ENCODE results near the gene YJEFN3. TPM values are rescaled to one million over a fixed set of nuclear protein-coding genes. Genes with fewer than 3 reads are reported as not detected.

YJEFN3 gene
- total and polyA plus RNA-seq, 2 of the 8 experiments (the other 6 are each of a cell fraction or from before 2014, with no cell fraction given) = 5.7 to 9.4 TPM

DNA sequence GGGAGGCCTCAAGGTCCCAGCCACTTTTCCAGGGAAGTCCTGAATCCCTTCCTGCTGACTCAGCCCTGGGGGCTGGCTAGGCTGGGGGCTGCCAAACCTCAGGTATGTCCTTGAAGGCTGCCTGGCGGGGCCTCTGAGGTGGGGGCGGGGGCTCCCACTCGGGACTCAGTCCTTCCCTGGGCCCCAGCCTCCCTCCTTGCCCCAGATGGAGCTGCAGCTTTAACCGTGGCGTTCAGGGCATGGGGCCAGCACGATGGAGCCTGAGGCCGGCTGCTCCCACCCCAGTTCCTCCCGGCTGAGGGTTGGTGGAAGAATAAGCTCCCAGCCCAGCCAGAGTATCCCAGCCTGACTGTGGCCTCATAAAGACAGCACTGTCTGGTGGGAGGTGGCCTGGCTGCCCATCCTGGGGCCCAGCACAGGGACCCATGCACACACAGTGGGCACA lies 21.8 kb downstream of the YJEFN3 start:
- Histone ChIP-seq H3K79me2 (ENCODE audit: control insufficient read depth in 1 of 2, insufficient read depth in 2 of 2, low read length in 2 of 2) (no peaks in the 10 kb centered on the region), H2AFZ (ENCODE audit: low read length) (no peak overlapping the region), H3K4me1 (replicated peaks in 1 of 4; ENCODE audit: control insufficient read depth in 3 of 4, insufficient read depth in 4 of 4, low read length in 3 of 4) (no peaks in the 10 kb centered on the region; a peak in 3 of 7 replicates), H2BK15ac (ENCODE audit: low read length) (0 out of 2 replicates have a peak overlapping the region, but pooled peaks have one; percentile 18), H3K79me1 (ENCODE audit: low read depth, low read length) (0 out of 2 replicates have a peak, but pooled peaks cover 1% of the 10 kb centered on the region), H4K5ac (ENCODE audit: insufficient read length, low read depth, low read length) (no peak overlapping the region), H3K27me3 (replicated peaks in 1 of 4; ENCODE audit: control insufficient read depth in 3 of 4, extremely low read depth in 1 of 4, insufficient read depth in 3 of 4, low read length in 3 of 4) (no peaks in the 10 kb centered on the region; a peak in 1 of 7 replicates), H3K4ac (replicated peaks; ENCODE audit: insufficient read length, low read depth, low read length) (no peak overlapping the region), H3K23me2 (ENCODE audit: low read depth, low read length) (no peaks in the 10 kb centered on the region), H3K18ac (ENCODE audit: extremely low read depth, low read length) (no peak overlapping the region), H2BK20ac (ENCODE audit: low read length) (no peak overlapping the region), H4K91ac (replicated peaks; ENCODE audit: insufficient read length, low read length) (no peak overlapping the region), H4K8ac (ENCODE audit: extremely low read depth, insufficient read depth, low read length) (0 out of 2 replicates have a peak overlapping the region, but pooled peaks have one; percentile 53), H2BK12ac (ENCODE audit: low read depth, low read length) (0 out of 2 replicates have a peak overlapping the region, but pooled peaks have one; percentile 27), H2BK5ac (ENCODE audit: low read depth, low read length) (no peak overlapping the region), H3K14ac (ENCODE audit: insufficient read length) (no peak overlapping the region), H4K20me1 (replicated peaks in 1 of 2; ENCODE audit: control insufficient read depth in 1 of 2, insufficient read depth in 2 of 2, low read length in 2 of 2) (no peaks in the 10 kb centered on the region), H3K36me3 (ENCODE audit: control insufficient read depth in 2 of 4, insufficient read depth in 4 of 4, low read length in 3 of 4) (no peaks in the 10 kb centered on the region), H3K27ac (ENCODE audit: low read depth, low read length) (no peak overlapping the region), H3K9ac (replicated peaks in 1 of 4; ENCODE audit: extremely low read depth in 1 of 4, low read depth in 3 of 4, low read length in 3 of 4) (no peak overlapping the region), H3K9me3 (ENCODE audit: insufficient read depth in 2 of 2, low read depth in 1 of 2, low read length in 1 of 2) (no peaks in the 10 kb centered on the region), H3K4me2 (ENCODE audit: insufficient read depth in 1 of 2, low read depth in 2 of 2, low read length in 2 of 2) (no peak overlapping the region), H3K56ac (replicated peaks; ENCODE audit: insufficient read length, low read depth, low read length) (no peak overlapping the region), H2BK120ac (replicated peaks; ENCODE audit: low read depth, low read length) (no peak overlapping the region), H3K23ac (ENCODE audit: insufficient read length) (no peak overlapping the region), H3K4me3 (ENCODE audit: extremely low read depth in 1 of 4, insufficient read depth in 2 of 4, low read depth in 3 of 4, low read length in 4 of 4) (no peak overlapping the region), H2AK5ac (ENCODE audit: low read depth, low read length) (no peak overlapping the region)
- CTCF ChIA-PET (ENCODE audit: partially characterized antibody) = interaction anchor here (0.7 to 15.7 kb wide), 7 partner anchors 13 to 102 kb away, joined by 3 to 223 read pairs (median 38); partner anchors contain the start of genes CILP2 and YJEFN3
- TF ChIP-seq RXRA (IDR thresholded peaks at IDR 0.05; ENCODE audit: insufficient read depth, low read depth, low read length) (no peak), MAFK (IDR thresholded peaks at IDR 0.05; ENCODE audit: low read depth, low read length) (0 out of 2 replicates have a peak, but pooled peaks have one; percentile 4), SIN3A (conservative IDR thresholded peaks at IDR 0.05 in 1 of 2, IDR thresholded peaks at IDR 0.05 in 1 of 2; ENCODE audit: low read depth in 1 of 2, low read length in 2 of 2) (no peak), EP300 (IDR thresholded peaks at IDR 0.05; ENCODE audit: borderline replicate concordance in 1 of 2, low read depth in 2 of 2, low read length in 2 of 2) (no peak), SUZ12 (IDR thresholded peaks at IDR 0.05; ENCODE audit: low read length) (no peak), KDM4A (IDR thresholded peaks at IDR 0.05; ENCODE audit: low read depth, low read length, severe bottlenecking) (no peak), RAD21 (IDR thresholded peaks at IDR 0.05 in 1 of 2, conservative IDR thresholded peaks at IDR 0.05 in 1 of 2; ENCODE audit: low read depth in 2 of 2, low read length in 2 of 2) (no peak), CREB1 (IDR thresholded peaks at IDR 0.05) (no peak)
- POLR2A ChIA-PET (ENCODE audit: partially characterized antibody) = interaction anchor here (0.6 to 1.8 kb wide), 5 partner anchors 10 to 74 kb away, joined by 3 to 7 read pairs (median 4); partner anchors contain the start of gene YJEFN3
- no peak for DNase-seq (ENCODE audit: low read depth in 1 of 2, low spot score in 2 of 2)
- WGBS, 2 experiments (ENCODE audit: extremely low coverage in 1 of 2, insufficient coverage in 1 of 2, insufficient read length in 1 of 2, insufficient replicate concordance in 2 of 2, low coverage in 1 of 2, low lambda C conversion rate in 2 of 2, missing lambda C conversion rate in 1 of 2) = 82% methylated on average over 8 of the region's 8 CpGs; no CpG with 5 or more reads in 1 of the 2 experiments
- no peak for FAIRE-seq

Data from H1 (cell line).